Measurements from ENCODE around the gene TNFRSF14. TPM values are rescaled to one million over a fixed set of nuclear protein-coding genes. Genes with fewer than 3 reads are reported as not detected.

TNFRSF14 gene
- total and polyA plus RNA-seq, 2 experiments from 2014 or later = not detected

GRCh38 chr1:2589431-2590232 is 33.5 kb downstream of the TNFRSF14 start (continued):
- TF ChIP-seq, protein P1, sequence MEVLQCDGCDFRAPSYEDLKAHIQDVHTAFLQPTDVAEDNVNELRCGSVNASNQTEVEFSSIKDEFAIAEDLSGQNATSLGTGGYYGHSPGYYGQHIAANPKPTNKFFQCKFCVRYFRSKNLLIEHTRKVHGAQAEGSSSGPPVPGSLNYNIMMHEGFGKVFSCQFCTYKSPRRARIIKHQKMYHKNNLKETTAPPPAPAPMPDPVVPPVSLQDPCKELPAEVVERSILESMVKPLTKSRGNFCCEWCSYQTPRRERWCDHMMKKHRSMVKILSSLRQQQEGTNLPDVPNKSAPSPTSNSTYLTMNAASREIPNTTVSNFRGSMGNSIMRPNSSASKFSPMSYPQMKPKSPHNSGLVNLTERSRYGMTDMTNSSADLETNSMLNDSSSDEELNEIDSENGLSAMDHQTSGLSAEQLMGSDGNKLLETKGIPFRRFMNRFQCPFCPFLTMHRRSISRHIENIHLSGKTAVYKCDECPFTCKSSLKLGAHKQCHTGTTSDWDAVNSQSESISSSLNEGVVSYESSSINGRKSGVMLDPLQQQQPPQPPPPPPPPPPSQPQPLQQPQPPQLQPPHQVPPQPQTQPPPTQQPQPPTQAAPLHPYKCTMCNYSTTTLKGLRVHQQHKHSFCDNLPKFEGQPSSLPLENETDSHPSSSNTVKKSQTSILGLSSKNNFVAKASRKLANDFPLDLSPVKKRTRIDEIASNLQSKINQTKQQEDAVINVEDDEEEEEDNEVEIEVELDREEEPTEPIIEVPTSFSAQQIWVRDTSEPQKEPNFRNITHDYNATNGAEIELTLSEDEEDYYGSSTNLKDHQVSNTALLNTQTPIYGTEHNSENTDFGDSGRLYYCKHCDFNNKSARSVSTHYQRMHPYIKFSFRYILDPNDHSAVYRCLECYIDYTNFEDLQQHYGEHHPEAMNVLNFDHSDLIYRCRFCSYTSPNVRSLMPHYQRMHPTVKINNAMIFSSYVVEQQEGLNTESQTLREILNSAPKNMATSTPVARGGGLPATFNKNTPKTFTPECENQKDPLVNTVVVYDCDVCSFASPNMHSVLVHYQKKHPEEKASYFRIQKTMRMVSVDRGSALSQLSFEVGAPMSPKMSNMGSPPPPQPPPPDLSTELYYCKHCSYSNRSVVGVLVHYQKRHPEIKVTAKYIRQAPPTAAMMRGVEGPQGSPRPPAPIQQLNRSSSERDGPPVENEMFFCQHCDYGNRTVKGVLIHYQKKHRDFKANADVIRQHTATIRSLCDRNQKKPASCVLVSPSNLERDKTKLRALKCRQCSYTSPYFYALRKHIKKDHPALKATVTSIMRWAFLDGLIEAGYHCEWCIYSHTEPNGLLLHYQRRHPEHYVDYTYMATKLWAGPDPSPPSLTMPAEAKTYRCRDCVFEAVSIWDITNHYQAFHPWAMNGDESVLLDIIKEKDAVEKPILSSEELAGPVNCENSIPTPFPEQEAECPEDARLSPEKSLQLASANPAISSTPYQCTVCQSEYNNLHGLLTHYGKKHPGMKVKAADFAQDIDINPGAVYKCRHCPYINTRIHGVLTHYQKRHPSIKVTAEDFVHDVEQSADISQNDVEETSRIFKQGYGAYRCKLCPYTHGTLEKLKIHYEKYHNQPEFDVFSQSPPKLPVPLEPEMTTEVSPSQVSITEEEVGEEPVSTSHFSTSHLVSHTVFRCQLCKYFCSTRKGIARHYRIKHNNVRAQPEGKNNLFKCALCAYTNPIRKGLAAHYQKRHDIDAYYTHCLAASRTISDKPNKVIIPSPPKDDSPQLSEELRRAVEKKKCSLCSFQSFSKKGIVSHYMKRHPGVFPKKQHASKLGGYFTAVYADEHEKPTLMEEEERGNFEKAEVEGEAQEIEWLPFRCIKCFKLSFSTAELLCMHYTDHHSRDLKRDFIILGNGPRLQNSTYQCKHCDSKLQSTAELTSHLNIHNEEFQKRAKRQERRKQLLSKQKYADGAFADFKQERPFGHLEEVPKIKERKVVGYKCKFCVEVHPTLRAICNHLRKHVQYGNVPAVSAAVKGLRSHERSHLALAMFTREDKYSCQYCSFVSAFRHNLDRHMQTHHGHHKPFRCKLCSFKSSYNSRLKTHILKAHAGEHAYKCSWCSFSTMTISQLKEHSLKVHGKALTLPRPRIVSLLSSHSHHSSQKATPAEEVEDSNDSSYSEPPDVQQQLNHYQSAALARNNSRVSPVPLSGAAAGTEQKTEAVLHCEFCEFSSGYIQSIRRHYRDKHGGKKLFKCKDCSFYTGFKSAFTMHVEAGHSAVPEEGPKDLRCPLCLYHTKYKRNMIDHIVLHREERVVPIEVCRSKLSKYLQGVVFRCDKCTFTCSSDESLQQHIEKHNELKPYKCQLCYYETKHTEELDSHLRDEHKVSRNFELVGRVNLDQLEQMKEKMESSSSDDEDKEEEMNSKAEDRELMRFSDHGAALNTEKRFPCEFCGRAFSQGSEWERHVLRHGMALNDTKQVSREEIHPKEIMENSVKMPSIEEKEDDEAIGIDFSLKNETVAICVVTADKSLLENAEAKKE (CRISPR knock-in tag; IDR thresholded peaks at IDR 0.05) = no peak
- TF ChIP-seq NANOG (IDR thresholded peaks at IDR 0.05; ENCODE audit: borderline replicate concordance) (no peak), JUNB (IDR thresholded peaks at IDR 0.05; ENCODE audit: unreplicated experiment) (no peak), ZNF331 (CRISPR knock-in tag; IDR thresholded peaks at IDR 0.05; ENCODE audit: low read depth) (no peak), ZNF114 (CRISPR knock-in tag; IDR thresholded peaks at IDR 0.05) (no peak)

GRCh38 chr1:2590233-2591141 is 34.3 kb downstream of the TNFRSF14 start:
- ATAC-seq (no peak), DNase-seq (ENCODE audit: low spot score) (no peak)
- H3K4me1 ChIP-seq (ENCODE audit: insufficient read depth) = no peaks in the 10 kb centered on the region
- H3K4me3 ChIP-seq = no peak overlapping the region
- Mint-ChIP-seq H3K27me3 (ENCODE audit: insufficient read depth, low read depth, poor library complexity) (peaks cover 1% of the 10 kb centered on the region), H3K36me3 (ENCODE audit: low read depth) (peaks cover 15% of the 10 kb centered on the region; the same call in 2 of the 3 replicates), H3K4me3 (no peak overlapping the region), H3K27ac (no peak overlapping the region), H3K9me3 (peaks cover 14% of the 10 kb centered on the region), H3K4me1 (peaks cover under 1% of the 10 kb centered on the region; the same call in 1 of the 3 replicates)
- no peak overlapping the region for H2AFZ ChIP-seq
- H3K27me3 ChIP-seq (ENCODE audit: insufficient read depth) = no peaks in the 10 kb centered on the region
- no peaks in the 10 kb centered on the region for H3K36me3 ChIP-seq (ENCODE audit: insufficient read depth)
- H3F3A ChIP-seq (replicated peaks; ENCODE audit: low read depth) = no peaks in the 10 kb centered on the region
- H3K79me2 ChIP-seq (replicated peaks; ENCODE audit: insufficient read depth) = no peaks in the 10 kb centered on the region
- H3K27ac ChIP-seq (ENCODE audit: low read depth) = no peak overlapping the region
- H3K9me2 ChIP-seq (ENCODE audit: insufficient read depth) = no peaks in the 10 kb centered on the region
- no peaks in the 10 kb centered on the region for H4K20me1 ChIP-seq (replicated peaks; ENCODE audit: insufficient read depth)
- no peak overlapping the region for H3K4me2 ChIP-seq
- no peak for TF ChIP-seq REST (IDR thresholded peaks at IDR 0.05; ENCODE audit: unreplicated experiment)
- no peak for TF ChIP-seq CREB1 (CRISPR knock-in tag; IDR thresholded peaks at IDR 0.05; ENCODE audit: low read depth)
- no peak for TF ChIP-seq STAT1 (IDR thresholded peaks at IDR 0.05; ENCODE audit: unreplicated experiment)
- TF ChIP-seq JUNB (IDR thresholded peaks at IDR 0.05; ENCODE audit: unreplicated experiment) = no peak
